GM15510 (cell line): Measurements from ENCODE around the gene RBM20.

Experiments used
- POLR2A ChIP-seq: IDR thresholded peaks from 3 replicates; pipeline ENCODE4 v1.6.1; 2011; ENCODE audit warnings: borderline replicate concordance; ENCODE audit not compliant: insufficient read length; ENCODE audit errors: extremely low read depth

RBM20 gene

GRCh38 chr10:110793128-110793812 lies 149.1 kb downstream of the RBM20 start:
- no peak for TF ChIP-seq POLR2A

GRCh38 chr10:110793886-110794285 lies 149.8 kb downstream of the RBM20 start:
- no peak for TF ChIP-seq POLR2A

GRCh38 chr10:110794808-110795207 lies 150.7 kb downstream of the RBM20 start:
- TF ChIP-seq POLR2A, result no peak

- TF ChIP-seq POLR2A, result no peak
These were observed 153.3 kb downstream of the RBM20 start for GRCh38 chr10:110797416-110797815.

- TF ChIP-seq POLR2A, result no peak
These were observed 154.2 kb downstream of the RBM20 start for GRCh38 chr10:110798340-110798739.

GRCh38 chr10:110802090-110802489 lies 158.0 kb downstream of the RBM20 start:
- TF ChIP-seq POLR2A, result no peak

- TF ChIP-seq POLR2A, result no peak
These were observed 158.6 kb downstream of the RBM20 start for GRCh38 chr10:110802551-110803238.

GRCh38 chr10:110803239-110803749 lies 159.2 kb downstream of the RBM20 start:
- no peak for TF ChIP-seq POLR2A

- TF ChIP-seq POLR2A, result no peak
These were observed 159.7 kb downstream of the RBM20 start for GRCh38 chr10:110803830-110804338.

- no peak for TF ChIP-seq POLR2A
These were observed 160.2 kb downstream of the RBM20 start for GRCh38 chr10:110804376-110804775.

- no peak for TF ChIP-seq POLR2A
These were observed 161.2 kb downstream of the RBM20 start for GRCh38 chr10:110805292-110805691.

GRCh38 chr10:110806335-110806734 lies 162.2 kb downstream of the RBM20 start:
- TF ChIP-seq POLR2A, result no peak

GRCh38 chr10:110808123-110808522 lies 164.0 kb downstream of the RBM20 start:
- TF ChIP-seq POLR2A, result no peak

GRCh38 chr10:110808615-110809014 lies 164.5 kb downstream of the RBM20 start:
- no peak for TF ChIP-seq POLR2A

- no peak for TF ChIP-seq POLR2A
These were observed 166.5 kb downstream of the RBM20 start for GRCh38 chr10:110810625-110811024.

- TF ChIP-seq POLR2A, result no peak
These were observed 167.8 kb downstream of the RBM20 start for GRCh38 chr10:110811791-110812581.

GRCh38 chr10:110812583-110812982 lies 168.4 kb downstream of the RBM20 start:
- TF ChIP-seq POLR2A, result no peak
